H1 (cell line): Measurements from ENCODE around the gene SLC22A6. TPM values are rescaled to one million over a fixed set of nuclear protein-coding genes. Genes with fewer than 3 reads are reported as not detected.

ENCODE experiments used
- CTCF ChIA-PET: fragments of 300-600 bp; sonication (Branson Sonifier 250); formaldehyde crosslinking; loops from one replicate; lab custom pipeline; 2021; ENCODE audit not compliant: partially characterized antibody; lab: Charles Lee
- POLR2A ChIA-PET: fragments of 300-600 bp; sonication (Branson Sonifier 250); formaldehyde crosslinking; loops from one replicate; lab custom pipeline; 2021; ENCODE audit warnings: inconsistent platforms; ENCODE audit not compliant: partially characterized antibody; lab: Charles Lee
- DNase-seq, 2 experiments: peaks; one replicate each; pipeline versions ENCODE4 v3.0.0 to v3.0.0-alpha.2; 2010 to 2022; ENCODE audit warnings: low spot score in 2 of 2, low read depth in 1 of 2, mixed read lengths in 1 of 2
- FAIRE-seq: peaks from 2 replicates; lab custom pipeline; 2011; peaks lifted over from hg19 to GRCh38; lab: Jason Lieb, UNC
- H2AFZ ChIP-seq: 2 replicates; pipeline ENCODE4 v1.8.1; 2012; ENCODE audit warnings: low read length, inconsistent platforms
- H2AK5ac ChIP-seq: 2 replicates; pipeline ENCODE4 v1.6.1; 2013; ENCODE audit warnings: low read depth, low read length
- H2BK120ac ChIP-seq: replicated peaks from 2 replicates; pipeline ENCODE3; 2013; ENCODE audit warnings: low read depth, low read length, inconsistent platforms
- H2BK12ac ChIP-seq: 2 replicates; pipeline ENCODE4 v1.6.1; 2013; ENCODE audit warnings: low read depth, low read length
- H2BK15ac ChIP-seq: 2 replicates; pipeline ENCODE4 v1.6.1; 2013; ENCODE audit warnings: low read length
- H2BK20ac ChIP-seq: 2 replicates; pipeline ENCODE4 v1.6.1; 2013; ENCODE audit warnings: low read length
- H2BK5ac ChIP-seq: 2 replicates; pipeline ENCODE4 v1.6.1; 2013; ENCODE audit warnings: low read depth, low read length
- H3K14ac ChIP-seq: 2 replicates; pipeline ENCODE4 v1.6.1; 2013; ENCODE audit warnings: inconsistent platforms; ENCODE audit not compliant: insufficient read length
- H3K18ac ChIP-seq: 2 replicates; pipeline ENCODE4 v1.6.1; 2013; ENCODE audit warnings: low read length; ENCODE audit errors: extremely low read depth
- H3K23ac ChIP-seq: 2 replicates; pipeline ENCODE4 v1.6.1; 2013; ENCODE audit warnings: inconsistent platforms; ENCODE audit not compliant: insufficient read length
- H3K23me2 ChIP-seq: 2 replicates; pipeline ENCODE4 v1.6.1; 2013; ENCODE audit warnings: low read depth, low read length
- H3K27ac ChIP-seq: 2 replicates; pipeline ENCODE4 v1.6.1; 2011; ENCODE audit warnings: low read depth, low read length, inconsistent platforms
- H3K27me3 ChIP-seq, 4 experiments: replicated peaks in 1 of 4; 1 replicate in 1 of 4; 2 replicates in 3 of 4; pipeline versions ENCODE4 v1.6.1 to v1.8.1; 2011 to 2013; ENCODE audit warnings: low read length in 3 of 4, mild to moderate bottlenecking in 3 of 4, inconsistent platforms in 2 of 4, mixed read lengths in 2 of 4, moderate library complexity in 1 of 4; ENCODE audit not compliant: control insufficient read depth in 3 of 4, insufficient read depth in 3 of 4; ENCODE audit errors: extremely low read depth in 1 of 4
- H3K36me3 ChIP-seq, 4 experiments: 2 replicates each; pipeline versions ENCODE4 v1.6.1 to v1.8.1; 2011 to 2013; ENCODE audit warnings: mild to moderate bottlenecking in 4 of 4, low read length in 3 of 4, moderate library complexity in 2 of 4, control low read depth in 1 of 4, inconsistent platforms in 1 of 4; ENCODE audit not compliant: insufficient read depth in 4 of 4, control insufficient read depth in 2 of 4
- H3K4ac ChIP-seq: replicated peaks from 2 replicates; pipeline ENCODE3; 2013; ENCODE audit warnings: low read length, low read depth, mixed read lengths, inconsistent platforms; ENCODE audit not compliant: insufficient read length
- H3K4me1 ChIP-seq, 4 experiments: replicated peaks in 1 of 4; 1 replicate in 1 of 4; 2 replicates in 3 of 4; pipeline versions ENCODE4 v1.6.1 to v1.8.1; 2011 to 2013; ENCODE audit warnings: low read length in 3 of 4, inconsistent platforms in 2 of 4, mixed read lengths in 1 of 4; ENCODE audit not compliant: insufficient read depth in 4 of 4, control insufficient read depth in 3 of 4
- H3K4me2 ChIP-seq, 2 experiments: 2 replicates each; pipeline versions ENCODE4 v1.6.1 to v1.8.1; 2011 to 2013; ENCODE audit warnings: low read depth in 2 of 2, low read length in 2 of 2, control low read depth in 1 of 2, inconsistent platforms in 1 of 2, mild to moderate bottlenecking in 1 of 2; ENCODE audit not compliant: insufficient read depth in 1 of 2
- H3K4me3 ChIP-seq, 4 experiments: fragments of 200-600, 300-600 bp in 1 of 4; sonication (generic), shearing (Covaris generic), sonication (Bioruptor Twin) in 1 of 4; 2 replicates each; pipeline versions ENCODE4 v1.5.1 to v1.8.1; 2011 to 2016; ENCODE audit warnings: low read length in 4 of 4, low read depth in 3 of 4, control low read depth in 2 of 4, inconsistent platforms in 2 of 4, mild to moderate bottlenecking in 2 of 4, mixed read lengths in 1 of 4, moderate library complexity in 1 of 4; ENCODE audit not compliant: insufficient read depth in 2 of 4; ENCODE audit errors: extremely low read depth in 1 of 4
- H3K56ac ChIP-seq: replicated peaks from 2 replicates; pipeline ENCODE3; 2013; ENCODE audit warnings: low read depth, mild to moderate bottlenecking, mixed read lengths, low read length, inconsistent platforms; ENCODE audit not compliant: insufficient read length
- H3K79me1 ChIP-seq: 2 replicates; pipeline ENCODE4 v1.6.1; 2013; ENCODE audit warnings: low read depth, low read length, control low read depth
- H3K79me2 ChIP-seq, 2 experiments: 2 replicates each; pipeline versions ENCODE4 v1.6.1 to v1.8.1; 2012 to 2013; ENCODE audit warnings: low read length in 2 of 2, mild to moderate bottlenecking in 2 of 2, inconsistent platforms in 1 of 2; ENCODE audit not compliant: insufficient read depth in 2 of 2, control insufficient read depth in 1 of 2
- H3K9ac ChIP-seq, 4 experiments: replicated peaks in 1 of 4; 1 replicate in 1 of 4; 2 replicates in 3 of 4; pipeline versions ENCODE4 v1.6.1 to v1.8.1; 2011 to 2013; ENCODE audit warnings: low read depth in 3 of 4, low read length in 3 of 4, control low read depth in 2 of 4, mild to moderate bottlenecking in 2 of 4, moderate library complexity in 2 of 4, inconsistent platforms in 1 of 4; ENCODE audit errors: extremely low read depth in 1 of 4
- H3K9me3 ChIP-seq, 2 experiments: 2 replicates each; pipeline versions ENCODE4 v1.6.1 to v1.8.1; 2012 to 2013; ENCODE audit warnings: mild to moderate bottlenecking in 2 of 2, moderate library complexity in 2 of 2, control low read depth in 1 of 2, inconsistent platforms in 1 of 2, low read depth in 1 of 2, low read length in 1 of 2, mixed read lengths in 1 of 2; ENCODE audit not compliant: insufficient read depth in 2 of 2
- H4K20me1 ChIP-seq, 2 experiments: replicated peaks in 1 of 2; 2 replicates each; pipeline versions ENCODE3 to v1.8.1; 2011 to 2013; ENCODE audit warnings: inconsistent platforms in 2 of 2, low read length in 2 of 2, mild to moderate bottlenecking in 1 of 2; ENCODE audit not compliant: insufficient read depth in 2 of 2, control insufficient read depth in 1 of 2
- H4K5ac ChIP-seq: 2 replicates; pipeline ENCODE4 v1.6.1; 2013; ENCODE audit warnings: low read length, low read depth, mixed read lengths, inconsistent platforms; ENCODE audit not compliant: insufficient read length
- H4K8ac ChIP-seq: 2 replicates; pipeline ENCODE4 v1.8.0; 2013; ENCODE audit warnings: mild to moderate bottlenecking, moderate library complexity, low read length, inconsistent platforms; ENCODE audit not compliant: insufficient read depth; ENCODE audit errors: extremely low read depth
- H4K91ac ChIP-seq: replicated peaks from 2 replicates; pipeline ENCODE3; 2013; ENCODE audit warnings: low read length, mixed read lengths, inconsistent platforms; ENCODE audit not compliant: insufficient read length
- CHD2 ChIP-seq: IDR thresholded peaks from 2 replicates; pipeline ENCODE4 v1.6.1; 2012; ENCODE audit warnings: low read length, improper control_type of control experiment
- RFX5 ChIP-seq: IDR thresholded peaks from 2 replicates; pipeline ENCODE4 v1.6.1; 2011; ENCODE audit warnings: low read depth, low read length, improper control_type of control experiment, borderline replicate concordance
- WGBS, 2 experiments: shearing (Covaris generic) in 1 of 2; methylation state at CpG; one replicate each; pipeline versions ENCODE4 v1.1.6 to v1.1.7; 2013 to 2015; ENCODE audit warnings: low lambda C conversion rate in 2 of 2, mixed read lengths in 2 of 2, inconsistent platforms in 1 of 2, low coverage in 1 of 2, missing lambda C conversion rate in 1 of 2; ENCODE audit not compliant: insufficient replicate concordance in 2 of 2, insufficient coverage in 1 of 2, insufficient read length in 1 of 2; ENCODE audit errors: extremely low coverage in 1 of 2, missing lambda C conversion rate in 1 of 2; 5-methylcytosine and 5-hydroxymethylcytosine counted together
- polyA plus RNA-seq, 7 experiments: library from polyadenylated mRNA; depleted of rRNA in 3 of 7; stranded (reverse) in 5 of 7; unstranded in 2 of 7; fragments of >200 nt in 5 of 7; fragments of 200-250 nt in 2 of 7; gene quantifications; 1 replicate in 5 of 7; 2 replicates in 1 of 7; 4 replicates in 1 of 7; pipeline versions ENCODE4 v1.2.1 to v1.2.3, GENCODE V29; 2011 to 2013; ENCODE audit warnings: missing spikeins in 2 of 7, mixed read lengths in 2 of 7
- total RNA-seq: library from RNA; stranded (reverse); fragmentation: NEBNext Ultra II Directional; extraction: Animal tissue kit (Norgen Biotek cat#: 25700); gene quantifications from 2 replicates; pipeline ENCODE4 v1.2.1, GENCODE V29; 2021
- TF ChIP-seq, protein P1 (sequence below): IDR thresholded peaks from 2 replicates; pipeline ENCODE4 v1.6.1; 2011; ENCODE audit warnings: low read depth, mild to moderate bottlenecking, low read length; ENCODE audit not compliant: insufficient read depth

SLC22A6 gene
- total and polyA plus RNA-seq, 2 of the 8 experiments (the other 6 are each of a cell fraction or from before 2014, with no cell fraction given): not detected

DNA sequence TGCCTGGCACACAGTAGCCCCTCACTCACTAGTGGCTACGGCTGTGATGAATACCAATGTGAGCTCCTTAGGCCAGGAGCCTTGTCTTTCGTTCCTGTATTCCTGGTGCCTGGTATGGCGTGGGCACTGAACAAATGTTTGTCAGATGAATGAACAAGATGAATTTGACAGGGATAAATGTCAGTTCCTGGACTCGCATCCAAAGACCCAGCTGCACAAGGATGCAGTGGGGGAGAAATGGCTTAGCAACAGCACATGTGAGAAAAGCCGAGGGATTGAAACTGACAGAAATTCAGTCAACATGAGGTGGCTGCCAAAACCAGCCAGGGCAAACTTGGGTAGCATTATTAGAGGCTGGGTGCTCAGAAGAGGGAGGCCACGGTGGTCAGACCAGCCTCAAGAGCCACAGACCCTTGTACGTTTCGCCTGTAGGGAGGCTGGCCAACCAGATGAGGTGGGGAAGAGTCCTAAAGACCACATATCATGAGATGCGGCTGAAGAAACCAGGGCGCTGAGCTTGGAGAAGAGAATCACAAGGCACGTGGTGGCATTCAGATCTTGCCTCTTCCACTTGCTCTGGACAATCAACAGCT lies 38.6 kb upstream of the SLC22A6 start:
- no peaks in the 10 kb centered on the region for H3K79me1 ChIP-seq
- H3K4me1 ChIP-seq: peaks cover 0 to 7% (median 4%) of the 10 kb centered on the region in 4 experiments; a peak in 5 of 7 replicates
- H4K20me1 ChIP-seq: no peaks in the 10 kb centered on the region
- peaks cover 2% of the 10 kb centered on the region; the same call in 1 of the 2 replicates for H3K23me2 ChIP-seq
- 87% methylated on average over 11 of the region's 11 CpGs; no CpG with 5 or more reads in 1 of the 2 experiments for WGBS, 2 experiments
- H2BK120ac ChIP-seq: no peak overlapping the region
- H2AK5ac ChIP-seq: no peak overlapping the region
- ChIA-PET CTCF (interaction anchor here (0.5 to 8.6 kb wide), 38 partner anchors 8 to 961 kb away, joined by 3 to 435 read pairs (median 4); partner anchors contain the start of genes CHRM1 and SLC22A8), POLR2A (interaction anchor here (0.8 to 2.3 kb wide), 8 partner anchors 8 to 237 kb away, joined by 3 to 15 read pairs (median 3); no protein-coding TSS in a partner anchor)
- H3K27me3 ChIP-seq: peaks cover 0 to 4% (median 2%) of the 10 kb centered on the region in 4 experiments; a peak in 3 of 7 replicates
- H4K91ac ChIP-seq: no peak overlapping the region
- no peak overlapping the region; the same call in 1 of the 2 replicates for H2BK12ac ChIP-seq
- no peak overlapping the region for H3K9ac ChIP-seq
- H3K14ac ChIP-seq: no peak overlapping the region
- 0 out of 2 replicates have a peak overlapping the region, but pooled peaks have one; percentile 11 for H2AFZ ChIP-seq
- no peak overlapping the region for H3K4me2 ChIP-seq
- H3K9me3 ChIP-seq: no peaks in the 10 kb centered on the region; a peak in 1 of 4 replicates
- no peaks in the 10 kb centered on the region for H3K79me2 ChIP-seq
- no peak for FAIRE-seq
- no peak overlapping the region for H3K4ac ChIP-seq
- no peak for TF ChIP-seq CHD2
- TF ChIP-seq RFX5: no peak
- TF ChIP-seq, protein P1, sequence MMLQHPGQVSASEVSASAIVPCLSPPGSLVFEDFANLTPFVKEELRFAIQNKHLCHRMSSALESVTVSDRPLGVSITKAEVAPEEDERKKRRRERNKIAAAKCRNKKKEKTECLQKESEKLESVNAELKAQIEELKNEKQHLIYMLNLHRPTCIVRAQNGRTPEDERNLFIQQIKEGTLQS: no peak
- no peak overlapping the region for H2BK5ac ChIP-seq
- H3K27ac ChIP-seq: no peak overlapping the region
- H3K56ac ChIP-seq: no peak overlapping the region
- H2BK15ac ChIP-seq: no peak overlapping the region
- no peak overlapping the region for H3K23ac ChIP-seq
- H4K5ac ChIP-seq: no peak overlapping the region
- no peak overlapping the region for H2BK20ac ChIP-seq
- H3K18ac ChIP-seq: no peak overlapping the region
- DNase-seq: no peak
- no peaks in the 10 kb centered on the region for H3K36me3 ChIP-seq
- no peak overlapping the region for H3K4me3 ChIP-seq
- no peak overlapping the region for H4K8ac ChIP-seq
